Activated CD8-positive, alpha-beta T cell treated with anti-CD3 and anti-CD28 coated beads for 36 hours (primary cell): ENCODE results near the gene TEX101. TPM values are rescaled to one million over a fixed set of nuclear protein-coding genes. Genes with fewer than 3 reads are reported as not detected.

Source experiments
- ATAC-seq: fragments of 200-7000 bp; cut with Tn5 transposase; one replicate; pipeline ENCODE4 v1.10.0; 2021; ENCODE audit warnings: mild to moderate bottlenecking, moderate library complexity
- CTCF ChIA-PET: fragments of 350-600 bp; sonication (Branson Sonifier 250); formaldehyde crosslinking; loops from one replicate; lab custom pipeline; 2021; ENCODE audit warnings: antibody characterized with exemption; lab: Charles Lee
- POLR2A ChIA-PET: fragments of 350-600 bp; sonication (Branson Sonifier 250); formaldehyde crosslinking; loops from one replicate; lab custom pipeline; 2021; ENCODE audit warnings: antibody characterized with exemption; lab: Charles Lee
- DNase-seq: peaks from one replicate; pipeline ENCODE4 v3.0.0-alpha.2; 2020
- H3K27ac Mint-ChIP-seq: one replicate; pipeline ENCODE4 v1.8.0; 2021; ENCODE audit warnings: mild to moderate bottlenecking, mixed read lengths
- H3K27me3 Mint-ChIP-seq: one replicate; pipeline ENCODE4 v1.8.0; 2021; ENCODE audit warnings: mixed read lengths
- H3K36me3 Mint-ChIP-seq: one replicate; pipeline ENCODE4 v1.8.0; 2021; ENCODE audit warnings: low read depth, mixed read lengths
- H3K4me1 Mint-ChIP-seq: one replicate; pipeline ENCODE4 v1.8.0; 2021; ENCODE audit warnings: low read depth, mixed read lengths
- H3K4me3 Mint-ChIP-seq: one replicate; pipeline ENCODE4 v1.8.0; 2021; ENCODE audit warnings: mild to moderate bottlenecking, moderate library complexity, mixed read lengths
- H3K9me3 Mint-ChIP-seq: one replicate; pipeline ENCODE4 v1.8.0; 2021; ENCODE audit warnings: mixed read lengths
- CTCF ChIP-seq: fragments of 200-600 bp; IDR thresholded peaks from one replicate; pipeline ENCODE4 v1.8.0; 2022; ENCODE audit warnings: antibody characterized with exemption, mild to moderate bottlenecking
- intact Hi-C: fragments of 100-400 bp; cut with micrococcal nuclease; formaldehyde crosslinking; loops from one replicate; pipeline ENCODE4 v1.10.0; 2022
- total RNA-seq, 2 experiments: library from RNA; stranded (reverse); gene quantifications; one replicate each; pipeline ENCODE4 v1.2.3, GENCODE V29; 2021

Gene TEX101
- total RNA-seq, 2 experiments from 2014 or later: not detected

- no peak overlapping the region for H3K4me3 Mint-ChIP-seq
- peaks cover 25% of the 10 kb centered on the region for H3K4me1 Mint-ChIP-seq
- intact Hi-C loops: loop anchor here (5.0 kb wide), 1 partner anchor 42 kb away; the partner anchor contains the start of gene PHLDB3
- no peak for TF ChIP-seq CTCF
- DNase-seq (no peak), ATAC-seq (no peak)
- ChIA-PET CTCF (interaction anchor here (1.1 to 5.9 kb wide), 3 partner anchors 13 to 60 kb away, joined by 3 to 44 read pairs (median 13); partner anchors contain the start of gene PHLDB3), POLR2A (interaction anchor here (0.8 to 1.5 kb wide), 4 partner anchors 11 to 44 kb away, joined by 3 to 5 read pairs (median 4); partner anchors contain the start of gene PHLDB3)
- peaks cover 5% of the 10 kb centered on the region for H3K36me3 Mint-ChIP-seq
- no peak overlapping the region for H3K27ac Mint-ChIP-seq
- no peaks in the 10 kb centered on the region for H3K9me3 Mint-ChIP-seq
- no peaks in the 10 kb centered on the region for H3K27me3 Mint-ChIP-seq
Observed at GRCh38 chr19:43460362-43461016, 45.8 kb downstream of the TEX101 start.

DNA sequence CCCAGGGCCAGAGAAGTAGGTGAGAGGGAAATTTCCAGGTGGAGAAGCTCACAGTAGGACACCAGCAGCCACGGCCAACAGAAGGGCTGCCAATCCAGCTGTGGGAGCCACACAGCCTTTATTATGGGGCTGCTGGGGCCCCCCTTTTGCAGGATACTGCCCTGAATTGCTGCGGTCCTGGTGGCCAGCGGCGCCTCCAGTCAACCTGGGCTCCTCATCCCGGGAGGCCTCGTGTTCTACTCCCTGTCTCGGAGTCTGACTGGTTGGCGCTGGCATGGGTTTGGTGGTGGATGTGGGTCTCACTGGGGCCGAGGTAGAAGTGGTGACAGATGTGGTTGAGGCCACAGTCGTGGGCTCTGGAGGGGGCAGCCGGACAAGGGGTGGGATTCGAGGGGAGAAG lies 46.6 kb downstream of the TEX101 start:
- ChIA-PET CTCF (interaction anchor here (1.1 to 5.9 kb wide), 3 partner anchors 14 to 59 kb away, joined by 3 to 44 read pairs (median 13); partner anchors contain the start of gene PHLDB3), POLR2A (interaction anchor here (0.6 to 1.5 kb wide), 4 partner anchors 12 to 157 kb away, joined by 3 to 4 read pairs (median 4); partner anchors contain the start of gene PHLDB3)
- Mint-ChIP-seq H3K27me3 (no peaks in the 10 kb centered on the region), H3K9me3 (no peaks in the 10 kb centered on the region), H3K27ac (peak overlapping the region; percentile 80), H3K4me1 (peaks cover 30% of the 10 kb centered on the region), H3K36me3 (peaks cover 5% of the 10 kb centered on the region), H3K4me3 (no peak overlapping the region)
- intact Hi-C loops: loop anchor here (5.0 kb wide), 1 partner anchor 41 kb away; the partner anchor contains the start of gene PHLDB3
- DNase-seq (no peak), ATAC-seq (no peak)
- no peak for TF ChIP-seq CTCF

DNA sequence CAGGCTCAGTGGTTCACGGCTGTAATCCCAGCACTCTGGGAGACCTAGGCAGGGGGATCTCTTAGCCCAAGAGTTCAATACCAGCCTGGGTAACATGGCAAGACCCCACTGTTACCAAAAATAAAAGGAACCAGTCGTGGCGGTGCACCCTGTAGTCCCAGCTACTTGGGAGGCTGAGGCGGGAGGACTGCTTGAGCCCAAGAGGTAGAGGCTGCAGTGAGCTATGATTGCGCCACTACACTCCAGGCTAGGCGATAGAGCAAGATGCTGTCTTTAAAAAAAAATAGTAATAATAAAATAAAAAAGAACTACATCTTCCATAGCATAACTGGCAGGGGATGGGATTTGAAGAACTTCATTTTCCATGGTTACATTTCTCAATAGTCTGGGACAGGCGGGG lies 47.7 kb downstream of the TEX101 start:
- H3K4me3 Mint-ChIP-seq: peak overlapping the region; percentile 84
- peak overlapping the region; percentile 94 for H3K27ac Mint-ChIP-seq
- POLR2A ChIA-PET: interaction anchor here (0.8 to 4.5 kb wide), 3 partner anchors 12 to 70 kb away, joined by 3 to 23 read pairs (median 4); partner anchors contain the start of genes PHLDB3 and ZNF575
- H3K36me3 Mint-ChIP-seq: peaks cover 5% of the 10 kb centered on the region
- no peak for DNase-seq
- H3K4me1 Mint-ChIP-seq: peaks cover 34% of the 10 kb centered on the region
- H3K27me3 Mint-ChIP-seq: no peaks in the 10 kb centered on the region
- CTCF ChIA-PET: interaction anchor here (1.2 to 5.0 kb wide), 4 partner anchors 8 to 58 kb away, joined by 3 to 31 read pairs (median 10); no protein-coding TSS in a partner anchor
- TF ChIP-seq CTCF: no peak
- intact Hi-C loops: loop anchor here (5.0 kb wide), 1 partner anchor 40 kb away; the partner anchor contains the start of gene PHLDB3
- ATAC-seq: no peak
- no peaks in the 10 kb centered on the region for H3K9me3 Mint-ChIP-seq

GRCh38 chr19:43462785-43463380 lies 48.2 kb downstream of the TEX101 start:
- no peaks in the 10 kb centered on the region for H3K27me3 Mint-ChIP-seq
- no peak for TF ChIP-seq CTCF
- intact Hi-C loops: loop anchor here (5.0 kb wide), 1 partner anchor 39 kb away; the partner anchor contains the start of gene PHLDB3
- H3K27ac Mint-ChIP-seq: peak overlapping the region; percentile 94
- ChIA-PET CTCF (interaction anchor here (1.0 to 5.0 kb wide), 10 partner anchors 9 to 93 kb away, joined by 3 to 31 read pairs (median 6); partner anchors contain the start of genes PHLDB3 and ZNF575), POLR2A (interaction anchor here (0.8 to 4.5 kb wide), 8 partner anchors 11 to 133 kb away, joined by 3 to 23 read pairs (median 4); partner anchors contain the start of genes IRGQ, PHLDB3, ZNF575 and ZNF576)
- peaks cover 5% of the 10 kb centered on the region for H3K36me3 Mint-ChIP-seq
- H3K9me3 Mint-ChIP-seq: no peaks in the 10 kb centered on the region
- H3K4me1 Mint-ChIP-seq: peaks cover 35% of the 10 kb centered on the region
- ATAC-seq (no peak), DNase-seq (no peak)
- peak overlapping the region; percentile 84 for H3K4me3 Mint-ChIP-seq
